ENCODE measurements around the gene TMCC1.

Gene TMCC1

GRCh38 chr3:129602730-129603560 is 290.6 kb downstream of the TMCC1 start:
- DNase-seq (ENCODE audit: low read depth) = peak; percentile 97
- H3K4me3 ChIP-seq (ENCODE audit: low read depth, low read length) = peak overlapping the region; percentile 72
- no peak for TF ChIP-seq CTCF (conservative IDR thresholded peaks at IDR 0.05; ENCODE audit: low read depth, low read length)

- no peak overlapping the region for H3K4me3 ChIP-seq (ENCODE audit: low read depth, low read length)
- no peak for TF ChIP-seq CTCF (conservative IDR thresholded peaks at IDR 0.05; ENCODE audit: low read depth, low read length)
- DNase-seq (ENCODE audit: low read depth) = no peak
Observed at GRCh38 chr3:129602309-129602708, 291.2 kb downstream of the TMCC1 start.

- TF ChIP-seq CTCF (conservative IDR thresholded peaks at IDR 0.05; ENCODE audit: low read depth, low read length) = no peak
Observed at GRCh38 chr3:129601713-129602112, 291.8 kb downstream of the TMCC1 start.

GRCh38 chr3:129600348-129600747 is 293.2 kb downstream of the TMCC1 start:
- H3K4me3 ChIP-seq (ENCODE audit: low read depth, low read length) = no peak overlapping the region
- DNase-seq (ENCODE audit: low read depth) = no peak
- no peak for TF ChIP-seq CTCF (conservative IDR thresholded peaks at IDR 0.05; ENCODE audit: low read depth, low read length)

More at GRCh38 chr3:129601713-129602112, 291.8 kb downstream of the TMCC1 start:
- DNase-seq (ENCODE audit: low read depth) = no peak
- no peak overlapping the region for H3K4me3 ChIP-seq (ENCODE audit: low read depth, low read length)

- TF ChIP-seq CTCF (conservative IDR thresholded peaks at IDR 0.05; ENCODE audit: low read depth, low read length) = no peak
- H3K4me3 ChIP-seq (ENCODE audit: low read depth, low read length) = no peak overlapping the region
- peak; percentile 71 for DNase-seq (ENCODE audit: low read depth)
Observed at GRCh38 chr3:129599607-129600006, 293.9 kb downstream of the TMCC1 start.

- H3K4me3 ChIP-seq (ENCODE audit: low read depth, low read length) = no peak overlapping the region
- DNase-seq (ENCODE audit: low read depth) = no peak
- TF ChIP-seq CTCF (conservative IDR thresholded peaks at IDR 0.05; ENCODE audit: low read depth, low read length) = no peak
Observed at GRCh38 chr3:129599073-129599472, 294.4 kb downstream of the TMCC1 start.

- H3K4me3 ChIP-seq (ENCODE audit: low read depth, low read length) = no peak overlapping the region
- no peak for DNase-seq (ENCODE audit: low read depth)
Observed at GRCh38 chr3:129598484-129598883, 295.0 kb downstream of the TMCC1 start.

More at GRCh38 chr3:129598484-129598883, 295.0 kb downstream of the TMCC1 start:
- no peak for TF ChIP-seq CTCF (conservative IDR thresholded peaks at IDR 0.05; ENCODE audit: low read depth, low read length)

Measured in choroid plexus epithelial cell (primary cell).